Kidney capillary endothelial cell (primary cell): ENCODE results near the gene IGFBP7.

Experiments used
- DNase-seq: peaks from one replicate; pipeline ENCODE4 v3.0.0-alpha.2; 2018; ENCODE audit warnings: low spot score

The IGFBP7 gene

GRCh38 chr4:57109847-57110639, at the start of gene IGFBP7:
IGFBP7 (minus strand) TSS chr4:57110385; CDS start chr4:57110351, 34 bp downstream.
- DNase-seq: no peak

GRCh38 chr4:57159866-57160265, 49.7 kb upstream of the IGFBP7 start:
- no peak for DNase-seq

GRCh38 chr4:57158762-57159161, 48.6 kb upstream of the IGFBP7 start:
- DNase-seq: no peak

GRCh38 chr4:57158221-57158620, 48.0 kb upstream of the IGFBP7 start:
- DNase-seq: no peak

- no peak for DNase-seq
Observed at GRCh38 chr4:57157596-57158137, 47.5 kb upstream of the IGFBP7 start.

- no peak for DNase-seq
Observed at GRCh38 chr4:57156242-57156990, 46.2 kb upstream of the IGFBP7 start.

GRCh38 chr4:57154926-57155325, 44.7 kb upstream of the IGFBP7 start:
- DNase-seq: no peak

GRCh38 chr4:57154191-57154590, 44.0 kb upstream of the IGFBP7 start:
- no peak for DNase-seq

- no peak for DNase-seq
Observed at GRCh38 chr4:57153207-57153606, 43.0 kb upstream of the IGFBP7 start.

- DNase-seq: no peak
Observed at GRCh38 chr4:57151481-57151880, 41.3 kb upstream of the IGFBP7 start.

- DNase-seq: no peak
Observed at GRCh38 chr4:57149833-57150232, 39.6 kb upstream of the IGFBP7 start.

GRCh38 chr4:57148831-57149505, 38.8 kb upstream of the IGFBP7 start:
- DNase-seq: no peak

- no peak for DNase-seq
Observed at GRCh38 chr4:57148177-57148576, 38.0 kb upstream of the IGFBP7 start.

- DNase-seq: no peak
Observed at GRCh38 chr4:57147335-57148060, 37.3 kb upstream of the IGFBP7 start.

GRCh38 chr4:57146444-57146843, 36.3 kb upstream of the IGFBP7 start:
- DNase-seq: no peak

- no peak for DNase-seq
Observed at GRCh38 chr4:57144466-57144865, 34.3 kb upstream of the IGFBP7 start.

GRCh38 chr4:57139783-57140182, 29.6 kb upstream of the IGFBP7 start:
- DNase-seq: no peak

- no peak for DNase-seq
Observed at GRCh38 chr4:57137261-57137660, 27.1 kb upstream of the IGFBP7 start.

GRCh38 chr4:57136281-57136680, 26.1 kb upstream of the IGFBP7 start:
- peak; percentile 49 for DNase-seq

GRCh38 chr4:57132743-57133137, 22.6 kb upstream of the IGFBP7 start:
- DNase-seq: no peak

- DNase-seq: no peak
Observed at GRCh38 chr4:57131849-57132742, 21.9 kb upstream of the IGFBP7 start.
